ENCODE data around the gene TSPAN1.

Gene TSPAN1

GRCh38 chr1:46160212-46160611 is 14.7 kb upstream of the TSPAN1 start:
- DNase-seq (ENCODE audit: low spot score) (no peak), FAIRE-seq (no peak)

- DNase-seq (ENCODE audit: low spot score) (no peak), FAIRE-seq (no peak)
Observed at GRCh38 chr1:46166521-46167462, 8.1 kb upstream of the TSPAN1 start.

- FAIRE-seq, result no peak
- DNase-seq (ENCODE audit: low spot score), result no peak
Observed at GRCh38 chr1:46168477-46168876, 6.4 kb upstream of the TSPAN1 start.

GRCh38 chr1:46169811-46170454 is 5.0 kb upstream of the TSPAN1 start:
- DNase-seq (ENCODE audit: low spot score), result no peak
- FAIRE-seq, result no peak

GRCh38 chr1:46171351-46171750 is 3.5 kb upstream of the TSPAN1 start:
- no peak for DNase-seq (ENCODE audit: low spot score)

GRCh38 chr1:46171871-46172270 is 3.0 kb upstream of the TSPAN1 start:
- FAIRE-seq (no peak), DNase-seq (ENCODE audit: low spot score) (no peak)

More at GRCh38 chr1:46171351-46171750, 3.5 kb upstream of the TSPAN1 start:
- no peak for FAIRE-seq

- no peak for FAIRE-seq
- DNase-seq (ENCODE audit: low spot score), result no peak
Observed at GRCh38 chr1:46172321-46172720, 2.6 kb upstream of the TSPAN1 start.

GRCh38 chr1:46173361-46173856 is 1.5 kb upstream of the TSPAN1 start:
- FAIRE-seq, result no peak
- no peak for DNase-seq (ENCODE audit: low spot score)

GRCh38 chr1:46175243-46175642 is 356 bp downstream of the TSPAN1 start:
- no peak for FAIRE-seq
- DNase-seq (ENCODE audit: low spot score), result no peak

GRCh38 chr1:46176211-46176865 is 1.5 kb downstream of the TSPAN1 start, which contains the start of gene P3R3URF:
Gene P3R3URF (minus strand): TSS chr1:46176488. CDS start chr1:46176471, 17 bp downstream.
- FAIRE-seq (no peak), DNase-seq (ENCODE audit: low spot score) (no peak)

- FAIRE-seq (no peak), DNase-seq (ENCODE audit: low spot score) (peak; percentile 87)
Observed at GRCh38 chr1:46179138-46180081, 4.5 kb downstream of the TSPAN1 start.

GRCh38 chr1:46180082-46180616 is 5.3 kb downstream of the TSPAN1 start:
- no peak for FAIRE-seq
- no peak for DNase-seq (ENCODE audit: low spot score)

GRCh38 chr1:46181343-46182260 is 6.7 kb downstream of the TSPAN1 start:
- FAIRE-seq (no peak), DNase-seq (ENCODE audit: low spot score) (no peak)

GRCh38 chr1:46183079-46183847 is 8.4 kb downstream of the TSPAN1 start:
- FAIRE-seq, result no peak
- DNase-seq (ENCODE audit: low spot score), result peak; percentile 93

- FAIRE-seq (no peak), DNase-seq (ENCODE audit: low spot score) (no peak)
Observed at GRCh38 chr1:46183926-46184557, 9.2 kb downstream of the TSPAN1 start.

GRCh38 chr1:46184920-46185658 is 10.2 kb downstream of the TSPAN1 start:
- no peak for DNase-seq (ENCODE audit: low spot score)
- no peak for FAIRE-seq

GRCh38 chr1:46186076-46186475 is 11.2 kb downstream of the TSPAN1 start:
- FAIRE-seq, result no peak
- no peak for DNase-seq (ENCODE audit: low spot score)

Measured in urothelium cell line (cell line).